Measurements from ENCODE around the gene PIGQ. TPM values are rescaled to one million over a fixed set of nuclear protein-coding genes. Genes with fewer than 3 reads are reported as not detected.
"Not testable (repeated sequence)": the region's sequence is repeated elsewhere in the genome, so short reads cannot be mapped to it uniquely, and the experiment has no call there.

The PIGQ gene
- total RNA-seq, 1 donor from 2014 or later: 70.2 TPM

DNA sequence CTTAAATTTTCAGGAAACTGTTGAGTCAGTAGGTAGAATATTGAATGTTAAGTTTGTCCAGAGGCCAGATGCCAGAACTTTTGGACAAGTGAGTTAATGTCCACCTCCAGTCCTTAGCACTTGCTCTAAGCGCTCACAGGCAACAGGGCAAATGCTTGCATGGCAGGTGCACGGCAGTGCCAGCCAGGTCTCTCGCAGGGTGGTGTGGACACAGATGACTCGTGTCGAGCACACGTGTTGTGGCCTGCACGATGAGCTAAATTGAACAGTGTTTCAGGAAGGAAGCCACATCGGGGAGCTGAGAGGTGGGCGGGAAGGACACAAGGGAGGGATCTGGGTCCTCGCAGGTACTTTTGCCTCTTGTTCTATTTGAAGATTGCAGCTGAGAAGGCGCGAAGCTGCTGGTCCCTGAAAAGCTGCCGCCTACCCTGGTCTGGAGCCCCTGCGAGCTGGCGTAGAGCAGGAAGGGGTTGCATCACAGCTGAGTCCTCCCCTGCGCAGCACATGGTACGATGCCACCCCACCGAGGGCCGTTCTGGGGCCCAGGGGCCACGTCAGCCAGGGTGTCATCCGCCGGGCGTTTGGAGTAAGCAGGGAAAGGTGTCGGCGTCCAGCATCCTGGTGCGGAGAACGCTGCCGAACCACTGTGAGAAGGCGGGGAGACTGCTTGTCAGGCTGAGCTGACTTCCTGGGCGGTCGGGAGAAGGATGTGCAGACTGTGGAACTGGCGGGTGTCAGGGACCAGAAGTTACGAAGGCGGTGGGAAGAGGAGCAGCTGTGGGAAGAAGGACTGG is 26.4 kb downstream of the PIGQ start:
- no peak for TF ChIP-seq CTCF (IDR thresholded peaks at IDR 0.05)
- no peak overlapping the region for H3K4me3 ChIP-seq
- H3K4me1 ChIP-seq: peaks cover 0 to 13% of the 10 kb centered on the region in 2 donors
- peaks cover 9 to 20% of the 10 kb centered on the region in 2 donors for H3K36me3 ChIP-seq
- H3K9me3 ChIP-seq: no peaks in the 10 kb centered on the region
- no peak overlapping the region for H3K27ac ChIP-seq
- intact Hi-C loops (cut with DNase I): no loop called here
- no peaks in the 10 kb centered on the region for H3K27me3 ChIP-seq
- DNase-seq (ENCODE audit: low spot score in 2 of 2): no peak

DNA sequence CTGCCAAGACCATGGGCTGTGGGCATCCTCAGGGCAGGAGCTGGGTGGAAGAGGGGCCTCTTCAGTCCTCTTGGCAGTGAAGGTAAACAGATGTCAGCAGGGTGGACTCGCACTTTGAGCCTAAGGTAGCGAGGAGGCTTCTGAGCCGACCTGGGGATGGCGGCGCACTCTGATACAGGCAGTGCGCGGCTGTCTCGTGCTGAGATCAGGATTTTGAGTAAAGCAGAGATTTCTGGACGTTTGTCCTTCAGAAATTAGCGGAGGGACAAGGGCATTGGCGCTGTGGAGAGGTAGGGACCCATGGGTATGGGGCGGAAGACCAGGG is 26.9 kb downstream of the PIGQ start:
- Histone ChIP-seq H3K27me3 (no peaks in the 10 kb centered on the region), H3K27ac (no peak overlapping the region), H3K9me3 (no peaks in the 10 kb centered on the region), H3K36me3 (peaks cover 9 to 20% of the 10 kb centered on the region in 2 donors), H3K4me1 (peaks cover 0 to 8% of the 10 kb centered on the region in 2 donors), H3K4me3 (no peak overlapping the region)
- DNase-seq (ENCODE audit: low spot score in 2 of 2): no peak
- TF ChIP-seq CTCF (IDR thresholded peaks at IDR 0.05): no peak
- intact Hi-C loops (cut with DNase I): no loop called here

DNA sequence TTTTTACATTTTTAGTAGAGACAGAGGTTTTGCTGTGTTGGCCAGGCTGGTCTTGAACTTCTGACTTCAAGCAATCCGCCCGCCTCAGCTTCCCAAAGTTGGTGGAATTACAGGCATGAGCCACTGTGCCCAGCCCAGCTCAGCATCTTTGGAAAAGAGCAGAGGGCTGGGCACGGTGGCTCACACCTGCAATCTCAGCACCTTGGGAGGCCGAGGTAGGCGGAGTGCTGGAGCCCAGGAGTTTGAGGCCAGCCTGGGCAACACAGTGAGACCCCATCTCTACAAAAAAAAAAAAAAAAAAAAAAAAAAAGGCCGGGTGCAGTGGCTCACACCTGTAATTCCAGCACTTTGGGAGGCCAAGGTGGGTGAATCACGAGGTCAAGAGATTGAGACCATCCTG is 27.9 kb downstream of the PIGQ start:
- H3K4me1 ChIP-seq; DNase-seq (ENCODE audit: low spot score in 2 of 2); H3K4me3 ChIP-seq; H3K9me3 ChIP-seq; H3K27ac ChIP-seq; intact Hi-C loops (cut with DNase I); H3K27me3 ChIP-seq: not testable (repeated sequence)
- H3K36me3 ChIP-seq: peaks cover 9 to 20% of the 10 kb centered on the region in 2 donors

DNA sequence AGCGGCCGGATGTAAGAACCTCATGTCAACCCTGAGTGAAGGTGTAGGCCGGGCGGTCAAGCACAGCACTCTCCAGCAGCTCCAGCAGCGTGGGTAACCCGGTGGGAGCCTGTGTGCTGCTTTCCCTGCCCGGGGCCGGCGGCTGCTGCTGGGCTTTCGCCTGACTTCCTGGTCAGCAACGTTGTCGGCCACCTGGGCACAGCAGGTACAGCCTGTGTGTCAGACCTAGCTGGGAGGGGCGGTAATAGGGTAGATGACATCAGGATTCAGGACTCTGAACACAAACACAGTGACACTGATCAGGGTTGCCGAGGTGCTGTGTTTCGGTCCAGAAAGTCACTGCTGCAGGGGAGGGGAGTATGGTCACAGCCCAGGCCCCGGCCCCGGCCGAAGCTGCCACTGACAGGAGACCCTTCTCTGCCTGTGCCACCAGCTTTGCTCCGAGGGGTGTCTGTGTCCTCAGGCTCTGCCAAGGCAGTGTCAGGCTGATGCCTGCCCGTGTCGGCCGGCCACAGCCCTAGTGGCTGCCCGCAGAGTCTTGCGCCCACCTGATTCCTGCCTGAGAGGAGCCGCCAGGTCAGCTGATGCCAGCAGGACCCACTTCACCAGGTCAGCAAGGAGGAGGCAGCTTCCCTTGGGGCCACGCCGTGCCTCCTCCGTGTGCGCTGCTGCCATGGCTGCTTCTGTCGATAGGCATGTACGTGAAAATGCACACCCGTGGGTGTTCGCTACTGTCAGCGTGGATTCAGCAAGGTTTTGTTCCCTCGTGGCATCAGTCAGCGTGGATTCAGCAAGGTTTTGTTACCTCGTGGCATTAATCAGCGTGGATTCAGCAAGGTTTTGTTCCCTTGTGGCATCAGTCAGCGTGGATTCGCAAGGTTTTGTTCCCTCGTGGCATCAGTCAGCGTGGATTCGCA is 29.3 kb downstream of the PIGQ start:
- intact Hi-C loops (cut with DNase I): no loop called here
- no peaks in the 10 kb centered on the region for H3K9me3 ChIP-seq
- no peak overlapping the region for H3K4me3 ChIP-seq
- H3K36me3 ChIP-seq: peaks cover 9 to 17% of the 10 kb centered on the region in 2 donors
- TF ChIP-seq CTCF (IDR thresholded peaks at IDR 0.05): no peak
- no peak for DNase-seq (ENCODE audit: low spot score in 2 of 2)
- H3K27me3 ChIP-seq: no peaks in the 10 kb centered on the region
- no peaks in the 10 kb centered on the region for H3K4me1 ChIP-seq
- no peak overlapping the region for H3K27ac ChIP-seq

- TF ChIP-seq CTCF (IDR thresholded peaks at IDR 0.05): no peak
- Histone ChIP-seq H3K36me3 (peaks cover 9 to 17% of the 10 kb centered on the region in 2 donors), H3K4me3 (no peak overlapping the region), H3K4me1 (no peaks in the 10 kb centered on the region), H3K9me3 (no peaks in the 10 kb centered on the region), H3K27me3 (no peaks in the 10 kb centered on the region), H3K27ac (no peak overlapping the region)
- DNase-seq (ENCODE audit: low spot score in 2 of 2): no peak
- intact Hi-C loops (cut with DNase I): no loop called here
These were observed 31.0 kb downstream of the PIGQ start for GRCh38 chr16:600781-601180.

- DNase-seq (ENCODE audit: low spot score in 2 of 2): no peak
- intact Hi-C loops (cut with DNase I): no loop called here
- no peaks in the 10 kb centered on the region for H3K9me3 ChIP-seq
These were observed 34.2 kb downstream of the PIGQ start for GRCh38 chr16:603933-604332.

More at GRCh38 chr16:603933-604332, 34.2 kb downstream of the PIGQ start:
- H3K27ac ChIP-seq: no peak overlapping the region
- no peak overlapping the region for H3K4me3 ChIP-seq
- no peaks in the 10 kb centered on the region for H3K27me3 ChIP-seq
- H3K4me1 ChIP-seq: no peaks in the 10 kb centered on the region
- peaks cover 3 to 5% of the 10 kb centered on the region in 2 donors for H3K36me3 ChIP-seq
- no peak for TF ChIP-seq CTCF (IDR thresholded peaks at IDR 0.05)
